Glomerular endothelial cell (primary cell): Measurements from ENCODE around the gene MT1G. TPM values are rescaled to one million over a fixed set of nuclear protein-coding genes. Genes with fewer than 3 reads are reported as not detected.

Experiments
- DNase-seq: peaks from one replicate; pipeline ENCODE4 v3.0.0-alpha.2; 2011; ENCODE audit warnings: low read depth, low spot score; ENCODE audit errors: extremely low read depth
- total RNA-seq: library from RNA; depleted of rRNA; stranded (reverse); fragments of >200 nt; gene quantifications from 2 replicates; pipeline ENCODE4 v1.2.3, GENCODE V29; 2015

MT1G gene
- total RNA-seq, 1 donor from 2014 or later: not detected

DNA sequence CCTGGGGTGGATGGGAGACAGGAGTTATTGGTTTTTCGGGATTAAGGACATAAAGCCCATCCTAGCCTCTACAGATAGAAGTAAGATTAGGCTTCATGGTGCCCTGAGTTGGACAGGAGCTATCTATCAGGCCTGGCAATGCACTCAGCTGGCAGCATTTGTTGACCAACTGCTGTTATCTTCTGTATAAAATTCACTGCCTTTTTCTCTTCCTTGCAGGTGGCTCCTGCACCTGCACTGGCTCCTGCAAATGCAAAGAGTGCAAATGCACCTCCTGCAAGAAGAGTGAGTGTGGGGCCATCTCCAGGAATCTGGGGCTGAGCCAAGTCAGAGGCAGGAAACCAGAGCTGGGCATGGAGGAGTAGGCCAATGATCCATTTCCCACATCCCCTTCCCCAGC, 28.8 kb downstream of the MT1G start:
- DNase-seq: no peak

DNA sequence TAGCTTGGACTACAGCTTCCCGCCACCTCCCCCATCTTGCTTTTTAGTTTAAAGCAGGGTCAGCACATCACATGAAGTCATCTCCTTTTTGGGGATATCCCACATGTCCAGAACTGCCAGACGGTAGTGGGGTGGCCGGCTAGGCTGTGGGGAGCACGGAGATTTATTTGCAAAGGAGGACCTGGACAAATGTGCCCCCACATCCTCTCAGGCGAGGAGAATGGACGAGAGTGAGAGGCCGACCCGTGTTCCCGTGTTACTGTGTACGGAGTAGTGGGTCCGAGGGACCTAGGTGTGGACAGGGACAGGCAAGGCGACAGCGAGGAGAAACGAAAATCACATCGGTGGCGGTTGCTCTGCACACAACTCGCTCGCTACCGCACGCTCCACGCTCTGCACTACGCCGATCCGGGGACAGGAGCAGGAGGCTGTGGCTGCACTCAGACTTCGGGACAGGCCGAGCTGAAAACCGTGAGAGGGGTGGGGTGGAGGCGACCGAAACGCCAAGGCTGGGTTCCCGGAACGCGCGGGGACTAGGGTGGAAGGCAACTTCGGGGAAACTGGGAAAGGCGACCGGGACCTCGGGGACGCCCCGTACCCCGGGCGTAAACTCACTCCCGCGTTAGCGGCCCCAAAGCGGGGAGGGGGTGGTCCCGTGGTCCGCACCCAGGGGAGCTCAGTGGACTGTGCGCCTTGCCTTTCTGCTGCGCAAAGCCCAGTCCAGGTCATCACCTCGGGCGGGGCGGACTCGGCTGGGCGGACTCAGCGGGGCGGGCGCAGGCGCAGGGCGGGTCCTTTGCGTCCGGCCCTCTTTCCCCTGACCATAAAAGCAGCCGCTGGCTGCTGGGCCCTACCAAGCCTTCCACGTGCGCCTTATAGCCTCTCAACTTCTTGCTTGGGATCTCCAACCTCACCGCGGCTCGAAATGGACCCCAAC, 29.8 kb downstream of the MT1G start, which contains the start of gene MT1A:
TSS of gene MT1A (plus strand) at position 853 of the 937 bp plus-strand sequence. CDS start at position 926, 73 bp downstream.
- no peak for DNase-seq

DNA sequence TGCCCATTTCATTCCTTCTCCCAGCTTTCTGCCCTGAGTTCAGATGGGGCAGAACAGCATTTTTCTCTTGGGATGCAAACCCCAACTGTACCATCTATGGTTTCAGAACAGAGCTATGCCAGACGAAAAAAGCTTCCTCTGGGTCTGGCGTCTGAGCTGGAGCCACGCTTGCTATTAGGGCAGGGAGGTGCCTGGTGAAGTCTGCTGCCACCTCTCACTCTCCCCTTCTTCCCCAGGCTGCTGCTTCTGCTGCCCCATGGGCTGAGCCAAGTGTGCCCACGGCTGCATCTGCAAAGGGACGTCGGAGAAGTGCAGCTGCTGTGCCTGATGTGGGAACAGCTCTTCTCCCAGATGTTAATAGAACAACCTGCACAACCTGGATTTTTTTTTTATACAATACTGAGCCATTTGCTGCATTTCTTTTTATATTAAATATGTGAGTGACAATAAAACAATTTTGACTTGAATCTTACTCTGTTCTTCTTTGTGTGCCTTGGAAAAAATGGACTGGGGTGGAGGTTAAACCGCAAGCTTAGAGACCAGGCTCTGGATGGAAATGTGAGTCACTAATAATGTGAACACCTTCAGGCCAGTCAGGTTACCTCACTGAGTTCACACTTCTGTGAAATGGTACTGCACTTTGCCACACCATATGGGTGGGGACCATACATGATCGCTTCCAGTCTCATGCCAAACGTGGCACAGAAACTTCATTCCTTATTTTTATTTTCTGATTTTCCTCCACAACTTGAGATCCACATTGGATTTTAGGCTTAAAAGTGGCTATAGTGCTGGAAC, 31.1 kb downstream of the MT1G start:
- no peak for DNase-seq

DNA sequence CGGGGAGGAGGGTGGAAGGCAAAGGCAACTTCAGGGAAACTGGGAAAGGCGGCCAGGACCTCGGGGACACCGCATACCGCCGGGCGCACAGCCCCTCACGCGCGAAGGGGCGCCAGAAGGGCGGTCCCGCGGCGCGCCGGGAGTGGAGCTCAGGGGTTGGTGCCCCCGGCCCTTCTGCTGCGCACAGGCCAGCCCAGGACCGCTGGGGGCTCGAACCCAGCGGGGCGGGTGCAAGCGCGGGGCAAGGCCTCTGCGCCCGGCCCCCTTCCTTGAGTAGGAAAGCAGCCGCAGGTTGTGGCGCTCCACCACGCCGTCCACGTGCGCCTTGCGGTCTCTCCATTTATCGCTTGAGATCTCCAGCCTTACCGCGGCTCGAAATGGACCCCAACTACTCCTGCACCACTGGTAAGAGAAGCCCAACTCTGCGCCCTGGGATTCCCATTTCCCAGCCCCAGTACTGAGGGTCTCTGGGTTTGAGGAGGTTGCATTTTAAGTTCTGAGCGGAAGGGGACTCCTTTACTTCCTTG, 32.4 kb downstream of the MT1G start:
- DNase-seq: no peak

DNA sequence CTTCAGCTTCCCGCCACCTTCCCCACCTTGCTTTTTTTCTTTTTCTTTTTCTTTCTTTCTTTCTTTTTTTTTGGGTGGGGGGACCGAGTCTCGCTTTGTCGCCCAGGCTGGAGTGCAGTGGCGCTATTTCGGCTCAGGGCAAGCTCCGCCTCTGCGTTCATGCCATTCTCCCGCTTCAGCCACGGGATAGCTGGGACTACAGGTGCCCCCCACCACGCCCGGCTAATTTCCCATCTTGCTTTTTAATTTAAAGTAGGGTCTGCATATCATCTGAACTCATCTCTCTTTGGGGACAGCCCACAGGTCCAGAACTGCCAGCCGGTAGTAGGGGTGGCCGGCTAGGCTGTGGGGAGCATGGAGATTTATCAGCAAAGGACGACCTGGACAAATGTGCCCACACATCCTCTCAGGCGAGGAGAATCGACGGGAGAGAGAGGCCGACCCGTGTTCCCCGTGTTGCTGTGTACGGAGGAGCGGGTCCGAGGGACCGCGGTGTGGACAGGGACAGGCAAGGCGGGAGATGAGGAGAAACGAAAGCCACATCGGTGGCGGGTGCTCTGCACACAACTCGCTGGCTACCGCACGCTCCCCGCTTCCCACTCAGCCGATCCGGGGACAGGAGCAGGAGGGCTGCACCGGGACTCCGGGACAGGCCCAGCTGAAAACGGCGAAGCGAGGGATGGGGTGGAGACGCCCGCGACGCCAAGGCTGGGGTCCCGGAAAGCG, 33.0 kb downstream of the MT1G start:
- no peak for DNase-seq

DNA sequence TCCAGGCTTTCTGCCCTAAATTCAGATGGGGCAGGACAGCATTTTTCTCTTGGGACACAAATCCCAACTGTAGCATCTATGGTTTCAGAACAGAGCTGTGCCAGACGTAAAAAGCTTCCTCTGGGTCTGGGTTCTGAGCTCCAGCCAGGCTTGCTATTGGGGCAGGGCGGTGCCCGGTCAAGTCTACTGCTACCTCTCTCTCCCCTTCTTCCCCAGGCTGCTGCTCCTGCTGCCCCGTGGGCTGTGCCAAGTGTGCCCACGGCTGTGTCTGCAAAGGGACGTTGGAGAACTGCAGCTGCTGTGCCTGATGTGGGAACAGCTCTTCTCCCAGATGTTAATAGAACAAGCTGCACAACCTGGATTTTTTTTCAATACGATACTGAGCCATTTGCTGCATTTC, 34.3 kb downstream of the MT1G start:
- no peak for DNase-seq

DNA sequence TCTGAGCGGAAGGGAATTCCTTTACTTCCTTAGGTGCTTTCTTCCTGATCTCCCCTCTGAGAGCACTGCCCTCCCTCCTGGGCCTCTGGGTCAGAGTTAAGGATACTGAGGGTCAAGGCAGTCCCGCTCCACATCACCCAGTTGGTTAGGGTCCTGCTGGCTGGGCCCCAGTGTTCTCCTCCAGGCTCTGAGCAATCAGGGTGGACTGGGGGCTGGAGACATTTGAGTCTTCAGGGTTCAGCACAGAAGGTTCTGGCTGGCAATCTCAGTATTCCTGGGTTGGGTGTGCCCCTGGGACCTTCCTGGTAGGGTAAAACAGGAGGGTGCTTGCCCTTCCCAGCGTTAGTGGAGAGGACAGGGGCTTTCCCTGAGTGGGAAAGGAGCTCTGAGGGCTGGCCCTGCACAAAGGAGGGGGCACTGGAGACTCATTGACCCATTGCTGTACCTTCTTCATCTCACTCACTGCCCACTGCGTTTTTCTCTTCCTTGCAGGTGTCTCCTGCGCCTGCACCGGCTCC, 35.0 kb downstream of the MT1G start:
- no peak for DNase-seq

DNA sequence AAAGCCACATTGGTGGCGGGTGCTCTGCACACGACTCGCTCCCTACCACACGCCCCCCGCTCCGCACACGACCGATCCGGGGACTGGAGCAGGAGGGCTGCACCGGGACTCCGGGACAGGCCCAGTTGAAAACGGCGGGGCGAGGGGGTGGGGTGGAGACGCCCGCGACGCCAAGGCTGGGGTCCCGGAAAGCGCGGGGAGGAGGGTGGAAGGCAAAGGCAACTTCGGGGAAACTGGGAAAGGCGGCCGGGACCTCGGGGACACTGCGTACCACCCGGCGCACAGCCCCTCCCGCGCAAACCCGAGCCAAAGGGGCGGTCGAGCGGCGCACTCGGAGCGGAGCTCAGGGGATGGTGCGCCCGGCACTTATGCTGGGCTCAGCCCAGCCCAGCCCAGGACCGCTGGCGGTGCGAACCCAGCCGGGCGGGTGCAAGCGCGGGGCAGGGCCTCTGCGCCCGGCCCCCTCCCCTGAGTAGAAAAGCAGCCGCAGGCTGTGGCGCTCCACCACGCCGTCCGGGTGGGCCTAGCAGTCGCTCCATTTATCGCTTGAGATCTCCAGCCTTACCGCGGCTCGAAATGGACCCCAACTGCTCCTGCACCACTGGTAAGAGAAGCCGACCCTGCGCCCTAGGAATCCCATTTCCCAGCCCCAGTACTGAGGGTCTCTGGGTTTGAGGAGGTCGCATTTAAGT, 35.6 kb downstream of the MT1G start, which contains the start of gene MT1M:
TSS of gene MT1M (plus strand) at position 504 of the 692 bp plus-strand sequence. CDS start at position 577, 73 bp downstream.
- no peak for DNase-seq

DNA sequence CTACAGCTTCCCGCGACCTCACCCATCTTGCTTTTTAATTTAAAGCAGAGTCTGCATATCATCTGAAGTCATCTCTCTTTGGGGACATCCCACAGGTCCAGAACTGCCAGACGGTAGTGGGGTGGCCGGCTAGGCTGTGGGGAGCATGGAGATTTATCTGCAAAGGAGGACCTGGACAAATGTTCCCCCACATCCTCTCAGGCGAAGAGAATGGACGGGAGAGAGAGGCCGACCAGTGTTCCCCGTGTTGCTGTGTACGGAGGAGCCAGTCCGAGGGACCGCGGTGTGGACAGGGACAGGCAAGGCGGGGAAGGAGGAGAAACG, 36.1 kb downstream of the MT1G start:
- DNase-seq: no peak

DNA sequence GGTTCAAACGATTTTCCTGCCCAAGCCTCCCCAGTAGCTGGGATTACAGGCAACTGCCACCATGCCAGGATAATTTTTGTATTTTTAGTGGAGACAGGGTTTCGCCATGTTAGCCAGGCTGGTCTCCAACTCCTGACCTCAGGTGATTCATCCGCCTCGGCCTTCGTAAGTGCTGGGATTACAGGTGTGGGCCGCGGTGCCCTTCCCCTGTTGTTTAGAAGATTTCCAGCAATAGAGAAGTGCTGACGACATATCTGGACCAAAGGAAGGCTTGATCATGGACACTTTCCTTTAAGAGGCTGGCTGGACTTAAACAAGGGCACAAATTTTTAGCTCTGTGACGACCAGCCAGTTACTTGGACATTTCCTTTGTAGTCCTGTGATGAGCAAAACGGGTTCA, 36.7 kb downstream of the MT1G start:
- DNase-seq: no peak

DNA sequence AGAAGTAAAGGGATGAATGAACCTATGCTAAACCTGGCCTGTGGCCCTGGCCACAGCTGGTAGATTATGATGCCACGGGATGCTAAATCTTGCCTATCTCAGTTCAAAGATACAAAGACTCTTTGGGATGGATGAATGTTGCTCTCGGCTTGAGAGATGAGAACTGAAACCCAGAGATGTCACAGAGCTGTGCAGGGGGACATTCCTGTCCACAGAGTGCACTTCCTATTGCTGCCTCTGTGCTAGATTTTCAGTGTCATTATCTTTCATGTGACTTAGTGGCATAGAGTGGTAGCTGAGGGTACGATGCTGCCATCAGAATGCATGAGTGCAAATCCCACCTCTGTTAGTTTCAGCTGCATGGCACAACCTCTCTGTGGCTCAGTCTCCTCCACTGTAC, 37.7 kb downstream of the MT1G start:
- no peak for DNase-seq

DNA sequence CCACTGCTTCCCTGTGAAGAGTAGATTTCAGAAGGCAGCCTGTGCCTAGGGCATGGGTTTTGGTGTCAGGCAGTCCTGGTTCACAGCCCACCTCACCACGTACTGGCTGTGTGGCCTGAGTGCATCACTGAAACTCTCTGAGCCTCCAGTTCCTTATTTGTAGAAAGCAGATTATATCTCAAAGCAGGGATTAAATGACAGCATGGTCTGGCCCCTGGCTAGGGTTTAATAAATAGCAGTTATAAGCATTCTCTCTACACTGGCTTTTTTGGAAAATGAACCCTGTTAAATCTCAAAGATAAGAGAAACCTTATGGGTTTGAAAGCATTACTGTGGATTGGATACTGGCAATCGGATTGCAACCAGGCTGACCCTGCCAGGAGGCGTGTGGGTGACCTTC, 38.3 kb downstream of the MT1G start:
- DNase-seq: no peak

DNA sequence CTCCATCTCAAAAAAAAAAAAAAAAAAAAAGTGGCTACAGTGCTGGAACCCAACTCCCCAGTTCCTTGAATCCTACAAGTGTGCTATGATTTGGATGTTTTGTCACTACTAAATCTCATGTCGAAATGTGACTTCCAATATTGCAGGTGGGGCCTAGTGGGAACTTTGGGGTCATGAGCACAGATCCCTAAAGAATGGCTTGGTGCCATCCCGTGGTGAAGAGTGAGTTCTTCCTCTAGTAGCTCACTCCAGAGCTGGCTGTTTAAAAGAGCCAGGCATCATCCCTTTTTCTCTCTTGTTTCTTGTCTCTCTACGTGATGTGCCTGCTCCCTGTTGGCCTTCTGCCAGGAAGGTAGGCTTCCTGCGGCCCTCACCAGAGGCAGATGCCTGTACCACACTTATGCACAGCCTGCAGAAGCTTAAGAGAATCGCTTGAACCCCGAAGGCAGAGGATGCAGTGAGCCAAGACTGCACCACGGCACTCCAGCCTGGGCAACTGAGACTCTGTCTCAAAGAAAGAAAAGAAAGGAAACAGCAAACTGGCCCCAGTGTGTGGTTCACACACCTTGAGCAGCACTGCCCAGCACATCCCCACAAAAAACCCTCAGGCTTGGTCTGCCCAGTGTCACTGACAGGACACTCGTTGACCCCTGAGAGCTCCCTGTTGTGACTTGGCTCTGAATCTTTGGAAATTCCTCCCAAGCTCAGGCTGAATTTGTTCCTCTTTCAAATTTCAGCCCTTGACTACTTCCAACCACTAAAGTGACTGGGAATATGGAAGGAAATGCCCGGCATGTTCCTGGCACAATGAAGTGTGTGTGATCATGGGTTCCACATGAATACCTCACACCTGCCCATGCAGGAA, 39.1 kb downstream of the MT1G start:
- DNase-seq: no peak

DNA sequence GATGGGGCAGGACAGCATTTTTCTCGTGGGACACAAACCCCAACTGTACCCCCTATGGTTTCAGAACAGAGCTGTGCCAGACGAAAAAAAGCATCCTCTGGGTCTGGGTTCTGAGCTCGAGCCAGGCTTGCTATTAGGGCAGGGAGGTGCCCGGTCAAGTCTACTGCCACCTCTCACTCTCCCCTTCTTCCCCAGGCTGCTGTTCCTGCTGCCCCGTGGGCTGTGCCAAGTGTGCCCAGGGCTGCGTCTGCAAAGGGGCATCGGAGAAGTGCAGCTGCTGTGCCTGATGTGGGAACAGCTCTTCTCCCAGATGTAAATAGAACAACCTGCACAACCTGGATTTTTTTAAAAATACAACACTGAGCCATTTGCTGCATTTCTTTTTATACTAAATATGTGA, 41.2 kb downstream of the MT1G start:
- DNase-seq: no peak

DNA sequence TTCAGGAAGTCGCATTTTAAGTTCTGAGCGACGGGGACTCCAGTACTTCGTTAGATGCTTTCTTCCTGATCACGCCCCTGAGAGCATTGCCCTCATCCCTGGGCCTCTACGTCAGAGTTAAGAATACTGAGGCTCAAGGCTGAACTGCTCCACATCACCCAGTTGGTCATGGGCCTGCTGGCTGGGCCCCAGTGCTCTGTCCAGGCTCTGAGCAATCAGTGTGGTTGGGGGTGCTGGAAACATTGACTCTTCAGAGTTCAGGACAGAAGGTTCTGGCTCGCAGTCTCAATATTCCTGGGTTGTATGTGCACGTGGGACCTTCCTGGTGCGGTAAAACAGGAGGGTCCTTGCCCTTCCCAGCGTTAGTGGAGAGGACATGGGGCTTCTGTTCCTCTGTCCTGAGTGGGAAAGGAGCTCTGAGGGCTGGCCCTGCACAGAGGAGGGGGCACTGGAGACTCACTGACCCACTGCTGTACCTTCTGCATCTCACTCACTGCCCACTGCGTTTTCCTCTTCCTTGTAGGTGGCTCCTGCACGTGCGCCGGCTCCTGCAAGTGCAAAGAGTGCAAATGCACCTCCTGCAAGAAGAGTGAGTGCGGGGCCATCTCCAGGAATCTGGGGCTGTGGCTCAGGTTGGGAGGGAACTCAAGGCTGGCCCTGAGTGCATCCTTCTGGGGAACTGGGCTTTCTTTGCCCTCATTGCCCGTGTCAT, 41.8 kb downstream of the MT1G start:
- no peak for DNase-seq

DNA sequence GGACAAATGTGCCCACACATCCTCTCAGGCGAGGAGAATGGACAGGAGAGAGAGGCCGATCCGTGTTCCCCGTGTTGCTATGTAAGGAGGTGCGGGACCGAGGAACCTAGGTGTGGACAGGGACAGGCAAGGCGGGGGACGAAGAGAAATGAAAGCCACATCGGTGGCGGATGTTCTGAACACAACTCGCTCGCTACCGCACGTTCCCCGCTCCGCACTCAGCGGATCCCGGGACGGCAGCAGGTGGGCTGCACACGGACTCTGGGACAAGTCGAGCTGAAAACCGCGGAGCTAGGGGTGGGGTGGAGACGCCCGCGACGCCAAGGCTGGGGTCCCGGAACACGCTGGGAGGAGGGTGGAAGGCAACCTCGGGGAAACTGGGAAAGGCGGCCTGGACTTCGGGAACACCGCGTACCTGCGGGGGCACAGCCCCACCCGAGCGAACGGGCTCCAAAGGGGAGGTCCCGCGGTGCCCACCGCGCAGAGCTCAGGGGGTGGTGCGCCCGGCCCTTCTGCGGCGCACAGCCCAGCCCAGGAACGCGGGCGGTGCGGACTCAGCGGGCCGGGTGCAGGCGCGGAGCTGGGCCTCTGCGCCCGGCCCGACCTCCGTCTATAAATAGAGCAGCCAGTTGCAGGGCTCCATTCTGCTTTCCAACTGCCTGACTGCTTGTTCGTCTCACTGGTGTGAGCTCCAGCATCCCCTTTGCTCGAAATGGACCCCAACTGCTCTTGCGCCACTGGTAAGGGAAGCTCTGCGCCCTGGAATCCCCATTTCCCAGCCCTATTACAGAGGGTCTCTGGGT, 42.5 kb downstream of the MT1G start, which contains the start of gene MT1E:
TSS of gene MT1E (plus strand) at position 642 of the 803 bp plus-strand sequence. CDS start at position 713, 71 bp downstream.
- DNase-seq: no peak

DNA sequence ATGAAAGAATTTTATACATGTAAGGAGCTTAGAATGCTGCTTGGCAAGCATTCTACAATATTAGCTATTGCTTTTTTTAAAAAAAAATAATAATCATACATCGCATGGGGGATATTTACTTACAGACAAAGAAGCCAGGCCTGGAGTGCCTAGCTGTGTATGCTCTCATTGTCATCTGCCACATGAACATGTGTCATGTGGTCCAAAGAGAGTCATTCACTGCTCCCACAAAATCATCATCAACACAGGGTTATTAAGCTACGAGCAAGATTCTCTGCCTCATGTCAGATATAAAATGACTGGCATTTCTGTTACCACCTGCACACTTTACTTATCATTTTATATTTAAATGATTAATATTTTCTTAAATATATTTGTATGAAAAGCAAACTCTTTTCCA, 44.2 kb downstream of the MT1G start:
- DNase-seq: no peak
